Neural progenitor cell (in vitro differentiated cells): ENCODE data around the gene CERS4.

ENCODE experiments used
- EZH2 ChIP-seq: fragments of 200-600 bp; sonication (generic); IDR thresholded peaks from 2 replicates; pipeline ENCODE4 v1.6.1; 2017; ENCODE audit warnings: antibody characterized with exemption, mild to moderate bottlenecking, moderate library complexity
- EZH2phosphoT487 ChIP-seq: fragments of 200-600 bp; sonication (generic); IDR thresholded peaks from 2 replicates; pipeline ENCODE4 v1.6.1; 2017; ENCODE audit warnings: antibody characterized with exemption
- TF ChIP-seq, protein P1 (sequence below): fragments of 200-600 bp; sonication (generic); IDR thresholded peaks from 2 replicates; pipeline ENCODE4 v1.5.1; 2017; ENCODE audit warnings: antibody characterized with exemption, mild to moderate bottlenecking

DNA sequence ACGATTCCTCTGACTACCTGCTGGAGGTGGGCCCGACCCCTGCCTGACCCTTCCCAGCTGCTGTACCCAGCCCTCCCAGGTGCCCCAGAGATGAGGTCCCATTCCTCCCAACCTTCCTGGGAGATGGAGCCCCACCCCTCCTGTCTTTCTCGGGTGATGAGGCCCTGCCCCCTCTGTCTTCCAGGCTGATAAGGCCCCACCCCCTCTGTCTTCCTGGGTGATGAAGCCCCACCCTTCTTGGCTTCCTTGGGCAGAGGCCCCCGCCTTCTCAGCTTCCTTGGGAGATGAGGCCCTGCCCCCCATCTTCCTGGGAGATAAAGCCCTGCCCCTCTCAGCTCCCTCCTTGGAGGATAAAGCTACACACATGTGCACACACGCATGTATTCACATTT is 47.9 kb downstream of the CERS4 start:
- TF ChIP-seq, protein P1, sequence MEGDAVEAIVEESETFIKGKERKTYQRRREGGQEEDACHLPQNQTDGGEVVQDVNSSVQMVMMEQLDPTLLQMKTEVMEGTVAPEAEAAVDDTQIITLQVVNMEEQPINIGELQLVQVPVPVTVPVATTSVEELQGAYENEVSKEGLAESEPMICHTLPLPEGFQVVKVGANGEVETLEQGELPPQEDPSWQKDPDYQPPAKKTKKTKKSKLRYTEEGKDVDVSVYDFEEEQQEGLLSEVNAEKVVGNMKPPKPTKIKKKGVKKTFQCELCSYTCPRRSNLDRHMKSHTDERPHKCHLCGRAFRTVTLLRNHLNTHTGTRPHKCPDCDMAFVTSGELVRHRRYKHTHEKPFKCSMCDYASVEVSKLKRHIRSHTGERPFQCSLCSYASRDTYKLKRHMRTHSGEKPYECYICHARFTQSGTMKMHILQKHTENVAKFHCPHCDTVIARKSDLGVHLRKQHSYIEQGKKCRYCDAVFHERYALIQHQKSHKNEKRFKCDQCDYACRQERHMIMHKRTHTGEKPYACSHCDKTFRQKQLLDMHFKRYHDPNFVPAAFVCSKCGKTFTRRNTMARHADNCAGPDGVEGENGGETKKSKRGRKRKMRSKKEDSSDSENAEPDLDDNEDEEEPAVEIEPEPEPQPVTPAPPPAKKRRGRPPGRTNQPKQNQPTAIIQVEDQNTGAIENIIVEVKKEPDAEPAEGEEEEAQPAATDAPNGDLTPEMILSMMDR: no peak
- TF ChIP-seq EZH2: no peak
- no peak for TF ChIP-seq EZH2phosphoT487
